Measurements from ENCODE around the gene CUX1.

The CUX1 gene

GRCh38 chr7:102248081-102248455 is 430.6 kb downstream of the CUX1 start:
- no peak for DNase-seq (ENCODE audit: low spot score)

GRCh38 chr7:102248456-102249395 is 431.3 kb downstream of the CUX1 start:
- DNase-seq (ENCODE audit: low spot score): no peak

GRCh38 chr7:102251531-102252365 is 434.3 kb downstream of the CUX1 start:
- DNase-seq (ENCODE audit: low spot score): no peak

GRCh38 chr7:102252366-102252982 is 435.0 kb downstream of the CUX1 start:
- no peak for DNase-seq (ENCODE audit: low spot score)

GRCh38 chr7:102253066-102253972 is 435.9 kb downstream of the CUX1 start:
- peak; percentile 11 for DNase-seq (ENCODE audit: low spot score)

- no peak for DNase-seq (ENCODE audit: low spot score)
Observed at GRCh38 chr7:102253973-102254370, 436.5 kb downstream of the CUX1 start.

- DNase-seq (ENCODE audit: low spot score): no peak
Observed at GRCh38 chr7:102254521-102254920, 437.1 kb downstream of the CUX1 start.

GRCh38 chr7:102255501-102255900 is 438.1 kb downstream of the CUX1 start:
- DNase-seq (ENCODE audit: low spot score): no peak

GRCh38 chr7:102255916-102256315 is 438.5 kb downstream of the CUX1 start:
- no peak for DNase-seq (ENCODE audit: low spot score)

- no peak for DNase-seq (ENCODE audit: low spot score)
Observed at GRCh38 chr7:102258073-102258748, 440.8 kb downstream of the CUX1 start.

GRCh38 chr7:102258749-102259107 is 441.3 kb downstream of the CUX1 start:
- no peak for DNase-seq (ENCODE audit: low spot score)

GRCh38 chr7:102260856-102261255 is 443.4 kb downstream of the CUX1 start:
- peak; percentile 44 for DNase-seq (ENCODE audit: low spot score)

- no peak for DNase-seq (ENCODE audit: low spot score)
Observed at GRCh38 chr7:102261451-102261850, 444.0 kb downstream of the CUX1 start.

- DNase-seq (ENCODE audit: low spot score): no peak
Observed at GRCh38 chr7:102262546-102262945, 445.1 kb downstream of the CUX1 start.

GRCh38 chr7:102264367-102264891 is 447.0 kb downstream of the CUX1 start:
- no peak for DNase-seq (ENCODE audit: low spot score)

GRCh38 chr7:102266541-102266940 is 449.1 kb downstream of the CUX1 start:
- DNase-seq (ENCODE audit: low spot score): no peak

GRCh38 chr7:102268635-102269034 is 451.2 kb downstream of the CUX1 start:
- no peak for DNase-seq (ENCODE audit: low spot score)

- DNase-seq (ENCODE audit: low spot score): no peak
Observed at GRCh38 chr7:102270178-102270887, 452.9 kb downstream of the CUX1 start.

- DNase-seq (ENCODE audit: low spot score): no peak
Observed at GRCh38 chr7:102271158-102271798, 453.9 kb downstream of the CUX1 start.
